GM19452 (cell line): Measurements from ENCODE around the gene SP3.
A peak's percentile ranks its signal among the peaks of the same experiment; 100 is the strongest.

ENCODE experiments used
- ATAC-seq: cut with Tn5 transposase; IDR thresholded peaks from one replicate; pipeline ENCODE4 v1.9.1; 2021; ENCODE audit not compliant: unreplicated experiment

SP3 gene

GRCh38 chr2:173968551-173968950 lies 3.4 kb upstream of the SP3 start:
- ATAC-seq = no peak

- no peak for ATAC-seq
Observed at GRCh38 chr2:173966274-173967098, 1.3 kb upstream of the SP3 start.

GRCh38 chr2:173964565-173965371 lies 405 bp downstream of the SP3 start:
- peak; percentile 9 for ATAC-seq

- peak; percentile 57 for ATAC-seq
Observed at GRCh38 chr2:173963817-173964564, 1.2 kb downstream of the SP3 start.

- ATAC-seq = peak; percentile 26
Observed at GRCh38 chr2:173963323-173963816, 1.8 kb downstream of the SP3 start.

DNA sequence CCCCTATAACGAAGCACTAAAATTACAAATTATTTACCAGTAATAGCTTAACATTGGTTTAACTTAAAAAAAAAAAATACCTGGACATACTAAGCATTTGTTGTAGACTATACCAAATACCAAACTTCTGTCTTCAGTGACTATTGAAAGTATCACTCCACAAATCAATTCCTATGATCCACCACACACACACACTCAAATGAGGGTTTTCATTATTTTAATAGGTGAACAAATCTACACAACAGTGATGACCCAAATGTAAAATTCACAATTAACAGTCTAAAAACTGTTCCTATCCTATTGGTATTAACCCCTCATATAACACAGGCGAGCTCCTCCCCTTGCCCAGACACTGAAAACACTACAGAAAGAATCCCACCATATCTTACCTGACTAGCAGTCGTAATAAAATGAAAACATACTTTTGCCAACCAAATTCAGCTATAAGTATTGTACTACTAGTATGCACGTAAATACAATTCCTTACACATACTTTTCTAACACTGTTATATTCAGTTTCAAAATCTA lies 2.5 kb downstream of the SP3 start:
- ATAC-seq = no peak

DNA sequence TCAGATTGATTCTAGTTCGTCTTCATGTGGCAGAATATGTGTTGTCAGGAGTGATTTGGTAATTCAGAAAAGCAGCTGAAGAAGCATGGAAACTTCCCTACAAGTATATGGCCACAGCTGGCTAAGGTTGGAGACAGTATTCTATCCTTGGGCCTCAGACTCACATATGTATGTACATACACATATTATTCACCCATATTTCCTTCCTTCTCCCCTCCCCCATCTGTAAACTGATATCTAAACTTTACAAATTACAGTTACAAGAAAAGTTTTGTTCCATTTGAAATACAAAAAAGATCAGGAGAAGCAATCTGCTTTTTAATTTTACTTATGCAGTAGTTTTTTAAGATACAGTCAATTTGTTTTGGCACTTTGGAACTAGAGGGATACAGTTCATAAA lies 3.1 kb downstream of the SP3 start:
- no peak for ATAC-seq

GRCh38 chr2:173961346-173961705 lies 3.8 kb downstream of the SP3 start:
- no peak for ATAC-seq

- ATAC-seq = no peak
Observed at GRCh38 chr2:173959909-173960308, 5.3 kb downstream of the SP3 start.

- ATAC-seq = no peak
Observed at GRCh38 chr2:173959358-173959884, 5.8 kb downstream of the SP3 start.

- no peak for ATAC-seq
Observed at GRCh38 chr2:173958198-173958846, 6.9 kb downstream of the SP3 start.

DNA sequence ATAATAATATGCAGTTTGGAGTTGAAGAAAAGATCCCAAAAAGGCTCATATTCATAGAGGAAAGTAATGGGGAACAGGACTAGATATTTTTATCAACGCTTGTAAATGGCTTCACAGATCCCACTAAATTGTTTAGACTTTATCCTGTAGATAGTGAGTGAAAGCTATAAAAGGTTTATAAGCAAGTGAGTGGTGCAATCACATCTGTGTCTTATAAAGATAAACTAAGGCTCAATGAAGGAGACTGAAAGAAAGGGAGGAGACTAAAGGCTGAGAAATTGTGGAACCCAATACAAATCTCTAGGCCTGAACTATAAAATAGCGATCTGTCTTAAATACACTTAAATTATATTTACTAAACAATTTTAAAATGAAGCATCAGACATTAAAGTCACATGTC lies 7.7 kb downstream of the SP3 start:
- ATAC-seq = no peak

GRCh38 chr2:173956454-173956853 lies 8.7 kb downstream of the SP3 start:
- no peak for ATAC-seq

GRCh38 chr2:173955867-173956266 lies 9.3 kb downstream of the SP3 start:
- ATAC-seq = no peak

DNA sequence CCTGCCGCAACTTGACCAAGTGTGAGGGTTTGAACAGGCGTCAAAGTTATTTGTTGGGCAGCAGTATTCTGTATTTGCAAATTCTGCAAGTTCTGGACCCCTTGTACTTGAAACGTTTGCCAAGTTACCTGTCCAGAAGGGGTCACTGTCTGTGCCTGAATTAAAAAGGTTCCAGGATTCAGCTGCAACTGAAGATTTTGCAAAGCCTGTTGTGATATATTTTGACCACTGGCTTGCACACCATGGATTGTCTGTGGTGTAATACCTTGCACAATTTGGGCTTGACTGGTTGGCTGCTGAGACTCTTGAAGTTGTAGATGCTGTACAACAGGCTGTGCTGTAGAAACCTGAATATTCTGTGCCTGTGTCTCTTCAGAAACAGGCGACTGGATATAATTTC lies 10.2 kb downstream of the SP3 start:
- ATAC-seq = no peak

- no peak for ATAC-seq
Observed at GRCh38 chr2:173953047-173953424, 12.1 kb downstream of the SP3 start.

DNA sequence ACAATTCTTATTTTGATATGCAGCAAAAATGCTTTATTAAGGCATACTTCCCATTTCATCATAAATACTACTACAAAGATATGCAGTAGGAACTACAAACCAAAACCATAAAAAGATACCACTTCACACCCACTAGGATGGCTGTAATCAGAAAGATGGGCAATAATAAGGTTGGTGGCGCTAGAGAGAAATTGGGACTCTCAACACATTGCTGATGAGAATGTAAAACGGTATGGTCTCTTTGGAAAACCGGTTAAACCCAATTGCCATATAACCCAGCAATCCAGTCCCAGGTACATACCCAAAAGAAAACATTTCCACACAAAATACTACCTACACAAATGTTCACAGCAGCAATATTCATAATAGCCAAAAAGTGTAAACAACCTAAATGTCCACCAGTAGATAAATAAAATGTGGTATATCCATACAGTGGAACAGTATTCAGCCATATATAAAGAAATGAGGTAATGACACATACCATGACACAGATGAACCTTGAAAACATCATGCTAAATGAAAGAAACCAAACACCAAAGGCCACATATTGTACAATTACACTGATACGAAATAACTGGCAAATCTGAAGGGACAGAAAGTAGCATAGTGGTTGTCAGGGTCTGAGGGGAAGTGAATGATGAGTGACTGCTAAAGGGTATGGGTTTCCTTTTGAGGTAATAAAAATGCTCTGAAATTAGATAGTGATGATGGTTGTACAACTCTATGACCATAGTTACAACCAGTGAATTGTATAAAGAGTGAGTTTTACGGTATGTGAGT lies 12.7 kb downstream of the SP3 start:
- ATAC-seq = no peak

DNA sequence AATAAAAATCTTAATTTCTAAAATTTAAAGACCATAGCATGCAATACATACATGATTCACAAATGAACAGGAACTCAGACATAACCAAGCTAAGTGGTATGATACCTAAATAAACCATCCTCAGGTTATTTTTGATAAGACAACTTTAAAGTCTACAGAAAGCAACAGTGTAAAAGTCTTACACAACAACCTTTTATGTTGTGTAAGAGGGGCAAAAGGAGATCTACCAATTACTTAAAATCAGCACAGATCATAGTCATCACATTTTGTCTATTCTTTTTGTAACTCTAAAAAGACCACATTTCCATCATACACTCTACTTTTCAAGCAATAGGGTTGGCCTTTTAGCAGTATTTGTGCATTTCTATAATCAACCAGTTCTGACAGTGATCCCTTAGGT lies 16.3 kb downstream of the SP3 start:
- ATAC-seq = no peak

GRCh38 chr2:173948198-173948597 lies 17.0 kb downstream of the SP3 start:
- no peak for ATAC-seq

- ATAC-seq = no peak
Observed at GRCh38 chr2:173947131-173947530, 18.0 kb downstream of the SP3 start.
